CD4-positive, alpha-beta T cell (primary cell): ENCODE results near the gene BOLA3. TPM values are rescaled to one million over a fixed set of nuclear protein-coding genes. Genes with fewer than 3 reads are reported as not detected.

Source experiments
- ATAC-seq: fragments of 200-7000 bp; cut with Tn5 transposase; one replicate; pipeline ENCODE4 v1.10.0; 2022; ENCODE audit warnings: mild to moderate bottlenecking; ENCODE audit not compliant: poor library complexity
- CTCF ChIA-PET: fragments of 350-600 bp; sonication (Branson Sonifier 250); formaldehyde crosslinking; loops from one replicate; lab custom pipeline; 2021; ENCODE audit warnings: antibody characterized with exemption, inconsistent platforms; lab: Charles Lee
- POLR2A ChIA-PET: fragments of 350-600 bp; sonication (Branson Sonifier 250); formaldehyde crosslinking; loops from one replicate; lab custom pipeline; 2021; ENCODE audit warnings: antibody characterized with exemption, inconsistent platforms; lab: Charles Lee
- DNase-seq, 14 experiments: peaks; one replicate each; pipeline ENCODE4 v3.0.0-alpha.2; 2013 to 2020; ENCODE audit warnings: mixed read lengths in 2 of 14
- H3K27ac ChIP-seq, 2 donors: one replicate each; pipeline versions ENCODE4 v1.5.1 to v1.7.0; 2013; ENCODE audit warnings: low read length in 2 of 2, low read depth in 1 of 2, mild to moderate bottlenecking in 1 of 2
- H3K27me3 ChIP-seq, 2 experiments: 1 replicate in 1 of 2; 2 replicates in 1 of 2; pipeline versions ENCODE4 v1.6.1 to v1.7.0; 2013; ENCODE audit warnings: low read length in 2 of 2, control low read depth in 1 of 2, mild to moderate bottlenecking in 1 of 2, moderate library complexity in 1 of 2; ENCODE audit not compliant: insufficient read depth in 2 of 2, control insufficient read depth in 1 of 2
- H3K36me3 ChIP-seq: one replicate; pipeline ENCODE4 v1.6.1; 2013; ENCODE audit warnings: low read length, control low read depth; ENCODE audit not compliant: insufficient read depth
- H3K4me1 ChIP-seq: one replicate; pipeline ENCODE4 v1.6.1; 2013; ENCODE audit warnings: low read length, control low read depth; ENCODE audit not compliant: insufficient read depth
- H3K4me3 ChIP-seq: one replicate; pipeline ENCODE4 v1.5.1; 2013; ENCODE audit warnings: mild to moderate bottlenecking, low read length, moderate library complexity
- H3K9me3 ChIP-seq, 2 experiments: 1 replicate in 1 of 2; 2 replicates in 1 of 2; pipeline versions ENCODE4 v1.6.1 to v1.7.0; 2013; ENCODE audit warnings: low read length in 2 of 2, mild to moderate bottlenecking in 2 of 2, control low read depth in 1 of 2, moderate library complexity in 1 of 2; ENCODE audit not compliant: control insufficient read depth in 1 of 2, insufficient read depth in 1 of 2
- H3K27ac Mint-ChIP-seq: one replicate; pipeline ENCODE4 v1.8.0; 2020; ENCODE audit warnings: mixed read lengths
- H3K27me3 Mint-ChIP-seq: one replicate; pipeline ENCODE4 v1.8.0; 2021; ENCODE audit warnings: mixed read lengths
- H3K36me3 Mint-ChIP-seq: one replicate; pipeline ENCODE4 v1.8.0; 2021; ENCODE audit warnings: low read depth, mixed read lengths
- H3K4me1 Mint-ChIP-seq: one replicate; pipeline ENCODE4 v1.8.0; 2021; ENCODE audit warnings: low read depth, mixed read lengths
- H3K4me3 Mint-ChIP-seq: one replicate; pipeline ENCODE4 v1.8.0; 2020; ENCODE audit warnings: mild to moderate bottlenecking, mixed read lengths
- H3K9me3 Mint-ChIP-seq: one replicate; pipeline ENCODE4 v1.8.0; 2020; ENCODE audit warnings: mixed read lengths
- intact Hi-C, 2 experiments: fragments of 100-400 bp; cut with DNase I in 1 of 2; cut with micrococcal nuclease in 1 of 2; formaldehyde crosslinking; loops; one replicate each; pipeline versions ENCODE4 v1.15.1 to v1.9.0; 2023 to 2025; cut with DNase I, micrococcal nuclease
- polyA plus RNA-seq, 2 donors: library from polyadenylated mRNA; unstranded; fragments of 120-200 nt; gene quantifications; one replicate each; pipeline ENCODE4 v1.2.1, GENCODE V29; 2013
- total RNA-seq, 174 experiments: library from RNA in 2 of 174; stranded (reverse) in 2 of 174; gene quantifications; one replicate each; pipeline ENCODE4 v1.2.3 and lab custom pipeline; 2021 to 2026
- TF ChIP-seq, protein P1 (sequence below): fragments of 200-600 bp; IDR thresholded peaks from one replicate; pipeline ENCODE4 v1.8.0; 2022; ENCODE audit warnings: antibody characterized with exemption, mild to moderate bottlenecking

The BOLA3 gene, protein sequence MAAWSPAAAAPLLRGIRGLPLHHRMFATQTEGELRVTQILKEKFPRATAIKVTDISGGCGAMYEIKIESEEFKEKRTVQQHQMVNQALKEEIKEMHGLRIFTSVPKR
- 10 to 100 TPM; 11.4 to 12.9 TPM for total RNA-seq
- polyA plus RNA-seq (2013, experiment 1 of 2): 32.4 TPM
- polyA plus RNA-seq (2013, experiment 2 of 2): 28.7 TPM
- 3.6 to 43.6 (median 7.0) reads per million in 172 experiments for total RNA-seq (lab: John Stamatoyannopoulos, UW)

DNA sequence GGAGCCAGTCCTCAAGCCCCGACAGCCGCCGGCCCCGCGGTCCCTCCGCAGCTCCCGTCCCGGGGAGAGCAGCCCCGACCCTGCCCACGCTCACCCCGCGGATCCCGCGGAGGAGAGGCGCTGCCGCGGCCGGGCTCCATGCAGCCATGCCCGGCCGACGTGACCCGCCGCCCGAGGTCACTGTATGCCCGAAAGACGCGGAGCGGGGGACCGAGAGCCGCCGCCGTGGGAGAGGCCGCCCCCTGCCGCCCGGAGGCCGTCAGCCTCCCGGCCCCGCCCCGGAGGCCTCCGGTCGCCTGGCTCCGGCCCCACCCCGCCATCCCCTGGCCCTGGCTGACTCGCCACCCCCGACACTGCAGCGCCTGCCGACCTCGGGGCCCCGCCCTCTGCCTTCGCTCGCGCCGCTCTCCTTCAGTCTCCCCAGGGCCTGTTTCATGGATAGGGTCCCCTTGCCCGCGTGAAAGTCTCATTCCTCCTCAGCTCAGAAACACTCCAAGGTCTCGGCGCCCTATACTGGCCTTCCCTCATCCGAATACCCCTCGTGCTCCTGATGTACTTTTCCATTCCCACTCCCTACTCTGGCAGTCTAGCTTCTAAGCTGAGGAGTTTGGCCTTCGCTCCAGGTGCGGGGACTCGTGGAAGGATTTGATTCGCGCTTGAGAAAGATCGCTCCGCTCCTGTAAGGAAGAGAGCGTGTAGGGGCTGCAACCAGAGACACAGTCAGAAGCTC lies at the start of gene BOLA3:
TSS of gene BOLA3 (minus strand) at position 186 of the 730 bp plus-strand sequence. CDS start at position 148, 38 bp downstream.
- H3K9me3 Mint-ChIP-seq: no peaks in the 10 kb centered on the region
- no peaks in the 10 kb centered on the region for H3K27me3 ChIP-seq
- DNase-seq: peak; percentile 60 to 89 (median 76)
- no peaks in the 10 kb centered on the region for H3K9me3 ChIP-seq
- H3K36me3 Mint-ChIP-seq: peaks cover 16% of the 10 kb centered on the region
- ChIA-PET CTCF (interaction anchor here (0.6 to 3.3 kb wide), 14 partner anchors 19 to 411 kb away, joined by 3 to 14 read pairs (median 4); partner anchors contain the start of genes MOB1A, MTHFD2, STAMBP and TPRKB), POLR2A (interaction anchor here (0.8 to 4.5 kb wide), 6 partner anchors 27 to 324 kb away, joined by 3 to 31 read pairs (median 5); partner anchors contain the start of genes MOB1A, MTHFD2 and STAMBP)
- intact Hi-C loops: loop anchor here (2.0 to 10.0 kb wide), 4 partner anchors 31 to 323 kb away; partner anchors contain the start of genes STAMBP (in 2 of the 2) and MOB1A (in 1 of the 2)
- no peaks in the 10 kb centered on the region for H3K4me1 Mint-ChIP-seq
- no peaks in the 10 kb centered on the region for H3K27me3 Mint-ChIP-seq
- peaks cover 8% of the 10 kb centered on the region for H3K36me3 ChIP-seq
- no peak within 1 kb of the TSS for H3K27ac Mint-ChIP-seq
- peak within 1 kb of the TSS; percentile 62 for H3K4me3 ChIP-seq
- H3K4me3 Mint-ChIP-seq: no peak within 1 kb of the TSS
- H3K27ac ChIP-seq: peak within 1 kb of the TSS; percentile 29 to 65
- ATAC-seq: peak; percentile 87
- peaks cover 23% of the 10 kb centered on the region for H3K4me1 ChIP-seq
- TF ChIP-seq, protein P1, sequence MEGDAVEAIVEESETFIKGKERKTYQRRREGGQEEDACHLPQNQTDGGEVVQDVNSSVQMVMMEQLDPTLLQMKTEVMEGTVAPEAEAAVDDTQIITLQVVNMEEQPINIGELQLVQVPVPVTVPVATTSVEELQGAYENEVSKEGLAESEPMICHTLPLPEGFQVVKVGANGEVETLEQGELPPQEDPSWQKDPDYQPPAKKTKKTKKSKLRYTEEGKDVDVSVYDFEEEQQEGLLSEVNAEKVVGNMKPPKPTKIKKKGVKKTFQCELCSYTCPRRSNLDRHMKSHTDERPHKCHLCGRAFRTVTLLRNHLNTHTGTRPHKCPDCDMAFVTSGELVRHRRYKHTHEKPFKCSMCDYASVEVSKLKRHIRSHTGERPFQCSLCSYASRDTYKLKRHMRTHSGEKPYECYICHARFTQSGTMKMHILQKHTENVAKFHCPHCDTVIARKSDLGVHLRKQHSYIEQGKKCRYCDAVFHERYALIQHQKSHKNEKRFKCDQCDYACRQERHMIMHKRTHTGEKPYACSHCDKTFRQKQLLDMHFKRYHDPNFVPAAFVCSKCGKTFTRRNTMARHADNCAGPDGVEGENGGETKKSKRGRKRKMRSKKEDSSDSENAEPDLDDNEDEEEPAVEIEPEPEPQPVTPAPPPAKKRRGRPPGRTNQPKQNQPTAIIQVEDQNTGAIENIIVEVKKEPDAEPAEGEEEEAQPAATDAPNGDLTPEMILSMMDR: peak; percentile 77

DNA sequence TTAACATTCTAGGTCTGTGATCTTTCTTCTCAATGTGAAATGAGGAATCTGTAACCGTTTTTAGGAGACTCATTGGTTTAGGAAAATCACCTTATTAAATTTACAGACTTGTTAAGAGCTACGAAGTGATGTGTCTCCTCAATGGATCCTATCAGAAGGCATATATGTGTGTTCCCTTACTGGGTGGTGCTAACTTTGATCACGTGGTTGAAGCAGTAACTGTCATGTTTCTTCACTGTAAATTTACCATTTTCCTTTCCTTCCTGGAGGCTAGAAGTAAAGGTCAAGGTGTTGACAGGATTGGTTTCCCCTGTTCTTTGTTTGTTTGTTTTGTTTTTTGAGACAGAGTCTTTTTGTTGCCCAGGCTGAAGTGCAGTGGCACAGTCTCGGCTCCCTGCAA lies 49.3 kb upstream of the BOLA3 start:
- Mint-ChIP-seq H3K36me3 (peaks cover 9% of the 10 kb centered on the region), H3K27me3 (no peaks in the 10 kb centered on the region), H3K4me3 (peak overlapping the region; percentile 8), H3K9me3 (no peaks in the 10 kb centered on the region), H3K4me1 (peaks cover 28% of the 10 kb centered on the region), H3K27ac (peak overlapping the region; percentile 36)
- no peaks in the 10 kb centered on the region for H3K36me3 ChIP-seq
- H3K27me3 ChIP-seq: no peaks in the 10 kb centered on the region
- TF ChIP-seq, protein P1: no peak
- CTCF ChIA-PET: interaction anchor here (0.6 to 1.6 kb wide), 4 partner anchors 14 to 55 kb away, joined by 3 to 6 read pairs (median 3); partner anchors contain the start of genes BOLA3 and MOB1A
- POLR2A ChIA-PET: interaction anchor here (5.0 kb wide), 1 partner anchor 18 kb away, joined by 105 read pairs; the partner anchor contains the start of gene MOB1A
- no peaks in the 10 kb centered on the region for H3K9me3 ChIP-seq
- intact Hi-C loops: no loop called here
- peaks cover 25% of the 10 kb centered on the region for H3K4me1 ChIP-seq
- ATAC-seq (no peak), DNase-seq (no peak)
- H3K4me3 ChIP-seq: no peak overlapping the region
- no peak overlapping the region for H3K27ac ChIP-seq

DNA sequence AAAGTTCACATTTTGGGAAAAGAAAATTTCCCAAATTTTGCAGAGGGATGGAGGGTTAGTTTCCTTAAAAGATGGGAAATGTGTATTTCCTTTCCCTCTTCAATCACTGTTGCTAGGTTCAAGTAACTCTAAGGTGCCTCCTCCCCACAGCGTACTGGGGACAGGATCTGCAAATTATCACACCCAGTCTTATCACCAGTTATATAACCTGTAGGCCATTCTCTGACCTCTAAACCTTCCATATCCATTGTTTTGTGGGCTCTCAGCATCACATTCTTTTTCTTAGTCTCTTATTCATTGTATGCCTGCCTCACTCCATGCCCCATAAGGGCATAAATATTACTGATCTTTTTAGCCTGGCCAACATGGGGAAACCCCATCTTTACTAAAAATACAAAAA lies 47.1 kb upstream of the BOLA3 start:
- Histone ChIP-seq H3K27me3 (no peaks in the 10 kb centered on the region), H3K36me3 (no peaks in the 10 kb centered on the region), H3K4me3 (no peak overlapping the region), H3K27ac (no peak overlapping the region), H3K9me3 (no peaks in the 10 kb centered on the region), H3K4me1 (peaks cover 18% of the 10 kb centered on the region)
- POLR2A ChIA-PET: no interaction called here
- intact Hi-C loops: no loop called here
- Mint-ChIP-seq H3K4me1 (peaks cover 17% of the 10 kb centered on the region), H3K9me3 (no peaks in the 10 kb centered on the region), H3K4me3 (no peak overlapping the region), H3K27me3 (no peaks in the 10 kb centered on the region), H3K27ac (no peak overlapping the region), H3K36me3 (peaks cover 9% of the 10 kb centered on the region)
- ATAC-seq (no peak), DNase-seq (no peak)
- CTCF ChIA-PET: no interaction called here
- TF ChIP-seq, protein P1: no peak
